ENCODE data around the gene PADI2.
A peak's percentile ranks its signal among the peaks of the same experiment; 100 is the strongest.

PADI2 gene

DNA sequence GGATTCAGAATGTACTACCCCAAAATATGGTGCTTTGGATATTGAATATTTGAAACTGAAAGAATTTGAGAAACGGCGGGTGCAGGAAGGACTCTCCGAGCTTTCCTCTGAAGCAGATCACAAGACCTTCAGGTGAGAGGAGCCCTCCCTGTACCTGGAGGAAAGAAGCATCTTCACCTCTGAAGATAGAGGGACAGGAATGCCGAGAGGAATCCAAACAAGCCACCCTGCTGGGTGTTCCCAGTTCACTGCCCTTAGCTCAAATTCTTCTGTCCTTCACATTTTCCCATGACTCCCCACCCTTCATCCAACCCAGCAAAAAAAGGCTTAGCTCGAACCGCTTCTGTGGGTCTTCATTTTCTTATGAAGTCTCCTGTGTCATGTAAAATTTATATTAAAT is 18.2 kb upstream of the PADI2 start:
- no peak for DNase-seq

DNA sequence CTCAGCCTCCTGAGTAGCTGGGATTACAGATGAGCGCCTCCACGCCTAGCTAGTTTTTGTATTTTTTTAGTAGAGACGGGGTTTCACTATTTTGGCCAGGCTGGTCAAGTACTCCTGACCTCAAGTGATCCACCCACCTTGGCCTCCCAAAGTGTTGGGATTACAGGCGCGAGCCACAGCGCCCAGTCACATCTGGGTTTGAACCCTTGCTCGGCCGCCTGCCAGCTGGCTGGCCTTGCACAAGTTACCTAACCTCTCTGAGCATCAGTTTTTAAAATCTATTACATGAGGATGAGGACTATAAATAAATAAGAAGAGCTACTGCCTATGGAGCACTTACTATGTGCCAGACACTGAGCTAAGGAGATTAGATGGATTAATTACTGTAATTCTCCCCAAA is 17.7 kb upstream of the PADI2 start:
- DNase-seq = no peak

DNA sequence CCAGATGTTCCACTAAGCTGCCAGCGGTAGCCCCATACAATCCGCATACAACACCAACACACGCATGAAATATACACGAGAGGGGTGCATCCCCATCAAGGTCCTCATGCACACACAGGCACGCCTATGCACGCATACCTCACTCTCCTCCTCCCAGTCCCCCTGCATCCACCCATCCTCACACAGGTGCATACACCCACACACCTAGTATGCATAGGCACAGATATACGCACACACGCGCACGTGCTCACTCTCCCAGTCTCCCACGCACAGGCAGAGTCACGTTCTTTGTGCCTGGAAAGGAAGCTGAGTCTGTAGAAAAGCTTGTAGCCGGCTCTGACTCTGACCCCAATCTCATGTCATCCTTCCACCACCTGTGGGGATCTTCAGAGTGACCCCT is 16.9 kb upstream of the PADI2 start:
- no peak for DNase-seq

DNA sequence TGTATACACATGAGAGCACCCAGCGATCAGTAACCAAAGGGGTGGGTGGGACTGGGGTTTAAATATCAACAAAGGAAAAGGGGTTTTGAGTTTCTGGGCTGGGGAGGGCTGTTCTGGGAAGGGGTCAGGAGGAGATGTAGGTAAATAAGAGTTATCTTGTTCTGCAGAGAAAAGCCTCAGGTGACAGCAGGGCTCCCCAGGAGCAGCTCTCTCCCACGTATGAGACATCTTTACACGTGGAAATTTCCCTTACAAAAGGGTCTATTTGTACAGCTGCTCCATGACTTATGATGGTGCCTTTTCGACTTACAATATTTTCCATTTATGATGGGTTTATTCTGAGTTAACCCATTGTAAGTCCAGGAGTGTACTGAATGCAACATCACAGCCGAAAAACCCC is 16.3 kb upstream of the PADI2 start:
- no peak for DNase-seq

DNA sequence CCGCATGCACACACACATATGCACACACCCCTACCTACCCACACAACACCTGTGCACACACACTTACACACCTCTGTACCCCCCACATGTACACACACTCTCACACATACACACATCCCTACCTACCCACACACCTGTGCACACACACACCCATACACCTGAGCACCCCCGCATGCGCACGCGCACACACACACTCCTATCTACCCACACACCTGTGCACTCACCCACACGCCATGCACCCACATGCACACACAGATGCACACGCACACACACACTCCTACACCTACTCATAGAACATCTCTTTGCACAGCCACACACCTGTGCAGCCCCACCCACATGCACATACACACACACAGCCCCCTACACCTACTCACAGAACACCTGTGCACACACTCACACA is 15.5 kb upstream of the PADI2 start:
- DNase-seq = no peak

DNA sequence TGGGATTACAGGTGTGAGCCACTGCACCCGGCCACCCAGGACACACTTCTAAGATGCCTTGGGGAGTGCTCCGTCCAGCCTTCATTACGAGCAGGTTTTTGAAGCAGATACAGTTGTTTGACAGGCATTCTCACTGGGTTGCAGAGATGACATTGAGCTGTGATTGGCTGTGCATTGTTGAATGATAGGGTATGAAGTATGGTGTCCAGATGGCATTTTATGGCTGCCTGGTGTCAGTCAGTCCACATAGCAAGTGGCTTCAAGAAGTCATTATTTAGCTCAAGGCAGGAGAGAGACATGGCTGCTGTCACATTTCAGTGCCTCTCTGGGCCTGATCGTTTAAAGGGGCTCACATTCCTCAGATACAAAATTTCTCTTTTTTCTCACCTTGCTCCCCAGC is 14.8 kb upstream of the PADI2 start:
- no peak for DNase-seq

DNA sequence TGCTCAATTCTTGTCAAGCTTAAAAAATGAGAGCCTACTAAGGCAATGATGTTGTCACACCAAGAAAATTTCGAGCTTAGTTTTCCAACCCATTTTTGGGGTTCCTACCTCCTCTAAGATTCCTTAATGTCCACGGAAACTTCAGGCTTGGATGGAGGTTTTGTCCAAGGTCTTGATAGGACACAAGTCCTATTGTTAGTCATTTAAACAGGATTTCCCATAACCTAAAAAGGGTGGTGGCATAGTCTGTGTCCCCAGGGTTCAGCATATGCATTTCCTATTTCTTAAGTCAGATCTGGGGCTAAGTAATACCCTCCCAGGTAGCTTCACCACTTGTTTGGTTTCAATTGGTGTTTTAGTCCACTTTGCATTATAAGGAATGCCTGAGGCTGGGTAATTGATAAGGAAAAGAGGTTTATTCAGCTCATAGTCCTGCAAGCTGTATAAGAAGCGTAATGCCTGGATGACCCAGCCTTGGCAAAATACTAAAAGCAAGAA is 10.9 kb upstream of the PADI2 start:
- DNase-seq = no peak

DNA sequence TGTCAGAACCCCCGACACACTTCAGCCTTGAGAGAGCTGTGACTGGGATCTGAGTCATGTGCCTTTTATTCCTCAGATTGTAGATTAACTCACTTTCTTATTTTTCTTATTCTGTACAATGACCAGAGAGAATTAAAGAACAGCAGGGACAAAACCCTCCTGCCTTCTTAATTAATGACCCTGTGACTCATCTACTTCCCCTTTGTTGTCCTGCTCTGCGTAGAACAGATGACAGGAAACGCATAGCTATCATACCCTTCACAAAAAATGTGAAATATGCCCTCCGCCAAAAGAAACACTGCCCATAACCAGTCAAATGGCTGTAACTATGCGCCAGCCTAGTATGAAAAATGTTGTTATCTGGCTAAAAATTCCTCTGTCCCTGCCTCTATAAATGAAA is 9.1 kb upstream of the PADI2 start:
- no peak for DNase-seq

DNA sequence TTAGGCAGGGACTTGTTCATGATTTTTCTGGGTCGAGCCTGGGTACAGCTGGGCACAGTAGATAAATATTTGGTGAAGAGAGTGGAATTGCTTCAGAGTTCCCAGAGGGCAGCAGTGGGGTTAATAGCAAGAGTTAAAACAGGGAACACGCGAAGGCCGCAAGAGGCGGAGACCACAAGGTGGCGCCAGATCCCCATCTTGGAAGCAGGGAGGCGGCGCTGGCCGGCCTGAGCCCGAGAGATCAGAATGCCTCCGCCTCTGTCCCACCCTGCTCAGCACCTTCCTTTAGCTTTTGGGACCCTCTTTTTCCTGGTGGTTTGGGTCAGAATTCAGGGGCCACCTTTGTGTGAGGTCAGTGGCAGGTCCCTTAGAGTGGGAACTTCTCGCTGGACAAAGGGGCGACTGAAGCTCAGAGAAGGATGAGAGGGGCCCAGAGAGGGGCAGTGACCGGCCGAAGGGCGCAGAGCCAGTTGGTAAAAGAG is 6.5 kb upstream of the PADI2 start:
- peak in 1 of 2 experiments; percentile 50 for DNase-seq

DNA sequence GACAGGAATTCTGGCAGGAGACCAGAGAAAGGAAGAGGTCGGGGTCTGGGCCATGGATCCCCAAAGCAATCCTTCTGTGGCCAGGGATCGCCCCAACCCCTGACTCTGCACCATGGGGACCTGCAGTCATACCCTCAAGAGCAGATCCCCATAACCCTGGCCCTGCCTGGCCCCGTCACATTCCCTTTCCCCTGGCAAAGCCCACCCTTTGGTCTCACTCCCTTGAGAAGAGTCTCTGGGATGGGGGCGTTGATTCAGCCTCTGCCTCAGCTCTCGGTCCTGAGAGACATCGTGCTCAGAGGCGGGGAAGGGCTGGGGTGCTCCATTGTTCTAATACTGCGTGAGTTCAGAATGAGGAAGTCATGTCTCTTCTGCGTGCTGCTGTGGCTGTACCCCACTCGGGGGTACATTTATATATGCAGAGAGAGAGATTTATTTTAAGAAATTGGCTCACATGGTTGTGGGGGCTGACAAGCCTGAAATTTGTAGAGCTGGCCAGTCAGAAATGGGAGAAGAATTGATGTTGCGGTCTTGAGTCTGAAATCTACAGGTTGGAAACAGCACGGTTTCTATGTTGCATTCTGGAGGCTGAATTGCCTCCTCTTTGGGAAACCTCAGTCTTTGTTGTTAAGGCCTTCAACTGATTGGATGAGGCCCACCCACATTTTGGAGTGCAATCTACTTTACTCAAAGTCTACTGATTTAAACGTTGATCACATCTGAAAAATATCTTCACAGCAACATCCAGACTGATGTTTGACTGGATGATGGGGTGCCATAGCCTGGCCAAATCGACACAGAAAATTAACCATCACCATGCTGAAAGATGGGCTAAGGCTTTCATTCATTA is 4.2 kb upstream of the PADI2 start:
- DNase-seq = no peak

DNA sequence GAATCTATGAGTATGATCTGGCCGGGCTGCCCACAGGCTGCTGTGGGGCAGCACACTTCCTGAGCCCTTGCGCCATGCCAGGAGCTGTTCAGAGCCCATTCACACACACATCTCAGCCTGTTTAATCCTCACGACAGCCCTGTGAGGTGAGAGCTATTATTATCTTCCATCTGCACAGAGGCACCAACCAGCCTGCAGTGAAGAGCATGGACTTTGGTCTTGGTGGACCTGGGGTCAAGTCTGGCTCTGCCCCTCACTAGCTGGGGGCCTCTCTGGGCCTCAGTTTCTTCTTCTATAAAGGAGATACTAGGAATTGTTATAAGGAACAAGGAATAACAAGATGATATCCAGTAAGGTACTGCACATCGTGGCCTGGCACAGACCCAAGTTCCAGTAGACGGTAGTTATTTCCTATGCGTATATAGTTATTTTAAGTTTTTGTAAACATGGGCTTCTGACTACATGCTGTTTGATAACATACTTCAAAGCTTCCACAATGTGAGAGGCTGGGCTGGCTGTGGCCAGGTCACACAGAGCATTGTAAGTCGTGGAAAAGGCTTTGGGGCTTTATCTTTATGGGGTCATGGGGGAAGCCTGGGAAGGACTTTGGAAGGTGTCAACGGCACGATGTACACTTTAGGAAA is 3.4 kb upstream of the PADI2 start:
- DNase-seq = no peak

DNA sequence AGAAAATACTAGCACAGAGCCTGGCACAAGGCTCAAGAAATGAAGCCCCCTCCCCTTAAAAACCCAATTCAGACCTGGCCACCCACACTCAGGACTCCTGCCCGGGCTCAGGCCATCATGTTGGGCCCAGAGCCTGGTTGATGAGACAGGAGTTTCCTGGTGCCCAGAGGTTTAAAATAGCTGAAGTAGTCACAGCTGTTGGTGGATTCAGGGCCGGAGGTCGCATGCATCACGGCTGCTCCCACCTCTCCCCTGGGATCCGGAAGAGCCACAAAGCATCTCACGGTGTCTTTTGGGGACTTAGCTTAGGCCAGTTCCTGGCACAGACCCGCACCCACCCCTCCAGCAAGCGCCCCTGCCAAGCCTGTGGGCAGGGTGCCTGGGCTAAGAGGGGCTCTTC is 2.6 kb upstream of the PADI2 start:
- no peak for DNase-seq

DNA sequence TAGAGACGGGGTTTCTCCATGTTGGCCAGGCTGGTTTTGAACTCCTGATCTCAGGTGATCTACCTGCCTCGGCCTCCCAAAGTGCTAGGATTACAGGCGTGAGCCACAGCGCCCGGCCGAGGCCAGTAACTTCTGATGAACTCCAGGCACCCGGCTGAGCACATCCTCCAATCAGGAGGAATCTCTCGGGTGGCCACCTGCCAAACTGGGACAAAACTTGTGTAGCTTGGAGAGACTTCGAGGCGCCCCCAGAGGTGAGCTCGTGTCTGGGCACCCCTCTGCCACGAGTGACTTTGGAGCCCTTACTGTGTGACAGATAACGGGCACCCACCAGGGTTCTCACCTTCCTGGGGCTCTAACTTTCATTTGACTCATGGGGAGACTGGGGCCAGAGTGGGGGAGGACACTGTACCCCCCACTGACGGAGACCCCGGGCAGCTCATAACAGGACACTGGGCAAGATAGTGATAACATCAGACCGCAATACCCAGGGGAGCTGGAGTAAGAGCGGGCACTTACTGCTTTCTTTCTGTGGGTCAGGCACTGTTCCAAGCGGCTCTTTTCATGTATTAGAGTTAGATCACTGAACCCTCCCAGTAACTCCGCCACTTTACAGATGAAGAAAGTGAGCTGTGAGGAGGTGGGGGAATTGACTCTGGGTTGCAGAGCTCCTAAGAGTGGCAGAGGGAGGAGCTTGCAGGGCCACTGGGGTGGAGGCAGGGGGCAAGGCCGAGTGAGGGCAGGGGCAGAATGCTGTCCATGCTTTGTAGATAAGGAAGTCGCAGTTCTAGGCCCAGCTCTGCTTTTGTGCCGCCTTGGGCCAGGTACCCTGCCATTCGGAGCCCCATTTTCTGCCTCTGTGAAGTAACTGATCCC is 1.9 kb upstream of the PADI2 start:
- DNase-seq = no peak

DNA sequence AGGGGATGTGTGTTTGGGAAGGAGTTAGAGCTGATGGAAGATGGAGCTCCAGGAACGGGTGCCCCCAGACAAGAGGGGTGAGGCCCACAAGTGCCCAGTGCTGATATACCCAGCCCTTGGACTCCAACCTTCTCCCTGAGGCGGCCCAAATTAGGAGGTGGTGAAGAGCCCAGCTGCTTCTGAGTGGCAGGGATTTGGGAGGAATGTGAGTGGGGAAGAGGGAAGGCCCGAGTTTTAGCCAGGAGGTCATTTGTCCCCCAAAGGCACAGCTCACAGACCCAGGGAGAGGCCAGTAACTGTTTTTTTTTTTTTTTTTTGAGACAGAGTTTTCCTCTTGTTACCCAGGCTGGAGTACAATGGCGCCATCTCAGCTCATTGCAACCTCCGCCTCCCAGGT is 1.2 kb upstream of the PADI2 start:
- DNase-seq = no peak

DNA sequence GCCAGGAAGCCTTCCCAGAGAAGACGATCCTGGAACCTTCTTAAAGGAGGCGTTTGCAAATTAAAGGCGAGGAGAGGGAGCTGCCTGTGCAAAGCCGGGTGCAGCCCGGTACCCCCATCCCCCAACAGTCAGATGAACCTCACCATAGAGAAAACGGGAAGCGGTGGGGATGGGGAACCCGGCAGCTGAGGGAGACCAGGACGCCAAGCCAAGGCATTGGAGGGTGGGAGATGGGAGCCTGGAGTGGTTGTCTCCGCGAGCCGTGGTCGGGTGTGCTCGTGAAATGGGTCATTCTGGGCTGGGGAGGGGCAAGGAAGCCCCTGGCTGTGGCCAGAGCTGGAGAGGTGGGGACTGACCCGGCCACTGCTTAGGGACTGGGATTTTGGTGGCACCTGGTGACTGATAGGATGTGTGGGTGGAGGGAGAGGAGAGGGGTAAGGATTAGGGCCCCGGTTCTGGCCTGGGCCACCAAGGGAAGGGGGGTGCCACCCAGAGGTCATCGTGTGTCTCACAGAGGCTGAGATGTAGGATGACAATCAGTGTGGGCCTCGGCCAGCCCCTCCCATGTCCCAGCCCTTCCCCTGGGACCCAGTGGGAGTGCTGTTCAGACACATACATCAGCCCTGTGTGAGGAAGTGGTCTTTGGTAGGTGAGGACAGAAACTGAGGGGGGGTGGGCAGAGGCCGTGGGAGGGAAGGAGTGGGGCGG is 676 bp upstream of the PADI2 start:
- no peak for DNase-seq

DNA sequence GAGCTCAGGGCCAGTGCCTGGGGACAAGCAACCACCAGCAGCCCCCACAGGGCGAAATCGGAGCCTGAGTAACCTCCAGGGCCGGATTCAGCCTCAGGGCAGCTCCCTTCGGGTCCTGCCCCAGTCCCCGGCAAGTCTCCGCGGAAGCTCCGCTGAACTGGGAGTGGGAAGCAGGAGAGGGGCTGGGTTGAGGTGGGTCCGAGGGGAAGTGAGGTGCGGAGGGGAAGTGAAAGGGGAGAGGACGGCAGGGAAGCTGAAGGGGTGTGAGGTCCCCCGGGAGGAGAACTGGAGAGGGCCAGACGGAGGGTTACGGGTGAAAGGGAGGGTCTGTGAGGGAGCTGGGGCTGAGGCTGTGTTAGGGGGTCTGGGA is 560 bp downstream of the PADI2 start:
- DNase-seq = no peak

DNA sequence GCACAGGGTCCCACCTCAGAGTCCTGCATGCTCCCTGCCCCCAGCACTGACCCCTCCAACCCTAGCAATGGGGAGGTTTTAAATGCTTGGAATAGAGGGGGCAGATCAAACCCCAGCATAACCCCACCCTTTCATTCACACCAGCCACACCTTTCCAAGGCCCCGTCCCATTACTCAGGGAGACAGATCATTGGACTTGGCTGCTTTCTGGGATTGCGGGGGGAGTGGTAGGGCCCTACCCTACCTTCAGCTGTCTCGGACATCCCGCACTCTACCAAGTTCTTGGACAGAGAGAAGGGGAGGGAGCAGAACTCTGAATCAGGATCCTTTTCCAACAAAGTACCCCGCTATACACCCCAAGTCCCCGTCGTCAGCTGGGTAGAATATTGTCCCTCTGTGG is 983 bp downstream of the PADI2 start:
- no peak for DNase-seq

DNA sequence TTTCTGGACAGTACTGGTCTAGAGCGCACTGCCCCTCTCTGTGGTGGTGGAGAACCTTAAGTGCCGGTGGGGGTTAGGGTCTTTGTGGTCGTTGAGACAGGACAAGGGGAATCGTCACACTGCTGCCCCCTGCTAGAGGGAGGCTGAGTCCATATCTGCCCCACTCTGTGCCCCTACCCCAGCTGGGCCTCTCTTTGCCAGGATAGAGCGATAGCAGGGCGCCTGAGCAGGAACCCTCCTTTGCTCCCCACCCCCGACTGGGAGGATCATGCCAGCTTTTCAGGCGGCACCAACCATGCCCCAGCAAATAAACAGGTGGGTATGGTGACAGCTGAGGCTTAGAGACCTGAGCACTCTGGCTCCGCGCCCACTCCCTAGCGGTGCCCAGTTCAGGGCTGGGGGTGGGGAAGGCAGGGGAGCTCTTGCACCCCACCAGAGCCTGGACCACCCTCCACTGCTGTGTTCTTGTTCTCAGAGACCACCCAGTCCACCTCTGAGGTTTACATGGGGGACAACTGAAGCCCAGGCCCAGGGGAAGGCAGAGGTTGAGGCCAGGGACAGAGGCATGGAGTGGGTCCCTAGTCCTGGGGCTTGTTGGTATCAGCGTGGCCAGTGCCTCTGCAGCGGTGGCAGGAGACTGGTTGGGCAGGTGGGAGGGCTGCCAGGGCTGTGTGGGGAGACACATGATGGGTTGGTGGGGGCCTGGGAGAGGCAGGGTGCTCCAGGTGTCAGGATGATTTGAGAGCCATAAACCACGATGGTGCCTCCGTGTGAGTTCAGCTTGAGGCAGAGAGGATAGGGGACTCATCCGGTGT is 1.6 kb downstream of the PADI2 start:
- DNase-seq = no peak

DNA sequence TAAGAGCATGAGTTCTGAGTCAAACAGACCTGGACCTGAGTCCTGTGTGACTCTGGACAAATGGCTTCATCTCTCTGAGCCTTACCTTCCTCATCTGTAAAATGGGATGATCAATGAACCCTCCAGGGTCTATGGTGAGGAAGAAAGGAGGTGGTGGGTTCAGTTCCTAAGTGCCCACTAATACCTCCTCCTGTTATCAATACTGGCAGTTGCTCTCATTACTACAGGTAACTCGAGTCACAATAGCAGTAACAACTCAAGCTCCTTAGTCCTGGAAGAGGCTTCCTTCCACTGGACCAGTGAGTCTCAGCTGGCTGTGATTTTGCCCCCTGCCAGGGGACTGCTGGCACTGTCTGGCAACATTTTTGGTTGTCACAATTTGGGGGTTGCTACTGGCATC is 2.6 kb downstream of the PADI2 start:
- DNase-seq = no peak

DNA sequence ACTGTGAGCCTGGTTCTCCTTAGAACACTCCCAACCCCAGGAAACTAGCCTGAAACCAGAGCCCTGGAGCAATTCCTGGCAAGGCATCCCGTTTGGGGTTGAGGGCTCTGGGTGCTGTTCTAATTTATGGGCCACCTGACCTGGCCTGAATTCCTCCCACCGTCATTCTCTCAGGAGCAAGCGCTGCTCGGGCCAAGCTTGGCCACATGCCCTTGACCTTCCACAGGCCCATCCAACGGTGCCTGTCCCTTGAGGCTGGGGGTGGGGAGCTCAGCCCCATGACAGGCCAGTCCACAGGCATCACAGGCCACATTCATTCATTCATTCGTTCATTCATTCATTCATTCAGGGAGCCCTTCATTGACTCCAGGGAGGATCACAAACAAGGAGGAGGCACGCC is 5.3 kb downstream of the PADI2 start:
- no peak for DNase-seq

DNA sequence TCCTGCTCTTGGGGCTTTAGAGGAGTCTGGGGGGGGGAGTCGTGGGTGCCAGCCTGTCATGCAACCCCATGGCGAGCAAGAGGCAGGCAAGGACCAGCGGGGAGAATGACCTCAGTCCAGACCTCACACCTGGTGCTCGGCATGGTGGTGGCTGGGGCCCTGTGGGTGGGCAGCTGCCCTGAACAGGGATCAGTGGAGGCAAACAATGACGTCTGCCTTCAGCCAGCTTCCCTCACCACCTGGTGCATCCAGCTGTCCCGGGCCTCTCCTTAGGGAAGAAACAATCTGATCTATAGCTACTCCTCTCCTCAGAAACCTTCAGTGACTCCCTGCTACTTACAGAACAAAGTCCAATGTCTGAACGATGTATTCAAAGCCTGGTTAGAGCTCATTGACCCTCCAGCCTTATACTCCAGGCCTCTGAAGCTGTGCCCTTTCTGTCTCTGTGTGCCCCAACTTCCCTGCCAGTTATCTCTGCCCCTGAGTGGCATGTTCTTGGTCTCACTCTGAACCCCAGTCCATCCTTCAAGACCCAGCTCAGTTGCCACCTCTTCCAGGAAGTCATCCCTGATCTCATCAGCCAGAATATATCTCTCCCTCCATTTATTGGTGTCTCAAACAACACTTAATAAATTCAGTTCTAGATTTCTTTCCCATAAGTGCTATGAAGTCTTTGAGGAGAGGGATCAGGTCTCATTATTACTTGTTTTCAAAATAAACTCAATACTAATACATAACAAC is 6.6 kb downstream of the PADI2 start:
- no peak for DNase-seq
